ENCODE data around the gene OR1E2.
"Not testable (repeated sequence)": the region's sequence is repeated elsewhere in the genome, so short reads cannot be mapped to it uniquely, and the experiment has no call there.

OR1E2 gene

DNA sequence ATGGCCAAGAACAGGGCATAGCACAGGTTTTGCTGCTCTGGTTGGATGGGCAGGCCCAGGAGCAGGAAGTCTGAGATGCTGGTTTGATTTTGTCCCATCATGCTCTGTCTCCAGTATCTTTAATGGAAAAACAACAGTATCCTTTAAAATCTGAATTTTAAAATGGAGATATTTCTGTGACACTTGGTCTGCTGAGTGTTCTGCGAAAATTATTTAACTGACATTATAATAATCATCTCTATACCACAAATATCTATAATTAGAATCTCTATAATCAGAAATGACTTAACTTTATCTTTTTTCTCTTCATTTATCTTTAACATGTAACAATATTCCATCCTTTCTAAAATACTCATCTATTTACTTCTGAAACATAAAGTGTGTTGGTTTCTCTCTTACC is 35.3 kb downstream of the OR1E2 start, which contains the start of gene OR1E1:
TSS of gene OR1E1 (minus strand) at position 101 of the 400 bp plus-strand sequence. CDS start at position 101, 0 bp downstream.
- H3K4me1 ChIP-seq (ENCODE audit: control insufficient read depth, low read length): no peaks in the 10 kb centered on the region
- H3K27me3 ChIP-seq (ENCODE audit: control insufficient read depth, low read length): peaks cover 8% of the 10 kb centered on the region; the same call in 1 of the 2 replicates
- H3F3A ChIP-seq (ENCODE audit: control insufficient read depth, insufficient read depth): no peaks in the 10 kb centered on the region
- no peaks in the 10 kb centered on the region for H4K20me1 ChIP-seq (ENCODE audit: control insufficient read depth, insufficient read depth, low read depth, low read length)
- H3K4me2 ChIP-seq (ENCODE audit: low read length): no peak within 1 kb of the TSS
- no peak within 1 kb of the TSS for H3K4me3 ChIP-seq (ENCODE audit: low read length)
- no peaks in the 10 kb centered on the region for H3K36me3 ChIP-seq (ENCODE audit: control insufficient read depth, low read length)
- no peaks in the 10 kb centered on the region for H3K9me2 ChIP-seq (replicated peaks; ENCODE audit: control insufficient read depth, low read length)
- H3K79me2 ChIP-seq (ENCODE audit: control insufficient read depth, low read length): no peaks in the 10 kb centered on the region
- no peaks in the 10 kb centered on the region for H3K9me3 ChIP-seq (ENCODE audit: control insufficient read depth, insufficient read depth, low read length)
- H3K27ac ChIP-seq (ENCODE audit: low read depth, low read length): no peak within 1 kb of the TSS
- TF ChIP-seq, protein P1, sequence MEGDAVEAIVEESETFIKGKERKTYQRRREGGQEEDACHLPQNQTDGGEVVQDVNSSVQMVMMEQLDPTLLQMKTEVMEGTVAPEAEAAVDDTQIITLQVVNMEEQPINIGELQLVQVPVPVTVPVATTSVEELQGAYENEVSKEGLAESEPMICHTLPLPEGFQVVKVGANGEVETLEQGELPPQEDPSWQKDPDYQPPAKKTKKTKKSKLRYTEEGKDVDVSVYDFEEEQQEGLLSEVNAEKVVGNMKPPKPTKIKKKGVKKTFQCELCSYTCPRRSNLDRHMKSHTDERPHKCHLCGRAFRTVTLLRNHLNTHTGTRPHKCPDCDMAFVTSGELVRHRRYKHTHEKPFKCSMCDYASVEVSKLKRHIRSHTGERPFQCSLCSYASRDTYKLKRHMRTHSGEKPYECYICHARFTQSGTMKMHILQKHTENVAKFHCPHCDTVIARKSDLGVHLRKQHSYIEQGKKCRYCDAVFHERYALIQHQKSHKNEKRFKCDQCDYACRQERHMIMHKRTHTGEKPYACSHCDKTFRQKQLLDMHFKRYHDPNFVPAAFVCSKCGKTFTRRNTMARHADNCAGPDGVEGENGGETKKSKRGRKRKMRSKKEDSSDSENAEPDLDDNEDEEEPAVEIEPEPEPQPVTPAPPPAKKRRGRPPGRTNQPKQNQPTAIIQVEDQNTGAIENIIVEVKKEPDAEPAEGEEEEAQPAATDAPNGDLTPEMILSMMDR (IDR thresholded peaks at IDR 0.05; ENCODE audit: low read depth, low read length, poor library complexity, severe bottlenecking): no peak
- no peak for TF ChIP-seq EZH2phosphoT487 (IDR thresholded peaks at IDR 0.05; ENCODE audit: borderline replicate concordance, low read length)

DNA sequence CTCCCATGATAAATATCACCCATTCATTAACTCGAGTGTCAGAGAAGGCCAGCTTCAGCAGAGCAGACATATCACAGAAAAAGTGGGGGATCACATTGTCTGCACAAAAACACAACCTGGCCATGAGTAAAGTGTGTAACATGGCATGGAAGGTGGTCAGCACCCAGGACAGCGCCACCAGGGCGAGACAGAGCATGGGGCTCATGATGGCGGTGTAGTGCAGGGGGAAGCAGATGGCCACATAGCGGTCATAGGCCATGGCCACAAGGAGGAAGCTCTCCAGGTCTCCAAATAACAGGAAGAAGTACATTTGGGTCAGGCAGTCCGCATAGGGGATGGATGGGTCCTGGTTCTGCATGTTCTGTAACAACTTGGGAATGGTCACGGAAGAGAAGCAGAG is 35.8 kb downstream of the OR1E2 start:
- H3K36me3 ChIP-seq (ENCODE audit: control insufficient read depth, low read length); H3K79me2 ChIP-seq (ENCODE audit: control insufficient read depth, low read length); H3K27me3 ChIP-seq (ENCODE audit: control insufficient read depth, low read length); H4K20me1 ChIP-seq (ENCODE audit: control insufficient read depth, insufficient read depth, low read depth, low read length); H3F3A ChIP-seq (ENCODE audit: control insufficient read depth, insufficient read depth); H3K9me2 ChIP-seq (replicated peaks; ENCODE audit: control insufficient read depth, low read length); H3K4me3 ChIP-seq (ENCODE audit: low read length); H3K9me3 ChIP-seq (ENCODE audit: control insufficient read depth, insufficient read depth, low read length); H3K4me1 ChIP-seq (ENCODE audit: control insufficient read depth, low read length); H3K27ac ChIP-seq (ENCODE audit: low read depth, low read length); H3K4me2 ChIP-seq (ENCODE audit: low read length): not testable (repeated sequence)

- Histone ChIP-seq H3K27me3 (ENCODE audit: control insufficient read depth, low read length) (no peaks in the 10 kb centered on the region), H3K4me1 (ENCODE audit: control insufficient read depth, low read length) (no peaks in the 10 kb centered on the region), H3K36me3 (ENCODE audit: control insufficient read depth, low read length) (no peaks in the 10 kb centered on the region), H3K79me2 (ENCODE audit: control insufficient read depth, low read length) (no peaks in the 10 kb centered on the region), H3K4me3 (ENCODE audit: low read length) (no peak overlapping the region), H3K9me2 (replicated peaks; ENCODE audit: control insufficient read depth, low read length) (no peaks in the 10 kb centered on the region), H3K9me3 (ENCODE audit: control insufficient read depth, insufficient read depth, low read length) (no peaks in the 10 kb centered on the region), H3F3A (ENCODE audit: control insufficient read depth, insufficient read depth) (no peaks in the 10 kb centered on the region), H3K4me2 (ENCODE audit: low read length) (no peak overlapping the region), H4K20me1 (ENCODE audit: control insufficient read depth, insufficient read depth, low read depth, low read length) (no peaks in the 10 kb centered on the region), H3K27ac (ENCODE audit: low read depth, low read length) (no peak overlapping the region)
- no peak for TF ChIP-seq EZH2phosphoT487 (IDR thresholded peaks at IDR 0.05; ENCODE audit: borderline replicate concordance, low read length)
- TF ChIP-seq, protein P1 (IDR thresholded peaks at IDR 0.05; ENCODE audit: low read depth, low read length, poor library complexity, severe bottlenecking): no peak
These were observed 43.9 kb downstream of the OR1E2 start for GRCh38 chr17:3389791-3390190.

DNA sequence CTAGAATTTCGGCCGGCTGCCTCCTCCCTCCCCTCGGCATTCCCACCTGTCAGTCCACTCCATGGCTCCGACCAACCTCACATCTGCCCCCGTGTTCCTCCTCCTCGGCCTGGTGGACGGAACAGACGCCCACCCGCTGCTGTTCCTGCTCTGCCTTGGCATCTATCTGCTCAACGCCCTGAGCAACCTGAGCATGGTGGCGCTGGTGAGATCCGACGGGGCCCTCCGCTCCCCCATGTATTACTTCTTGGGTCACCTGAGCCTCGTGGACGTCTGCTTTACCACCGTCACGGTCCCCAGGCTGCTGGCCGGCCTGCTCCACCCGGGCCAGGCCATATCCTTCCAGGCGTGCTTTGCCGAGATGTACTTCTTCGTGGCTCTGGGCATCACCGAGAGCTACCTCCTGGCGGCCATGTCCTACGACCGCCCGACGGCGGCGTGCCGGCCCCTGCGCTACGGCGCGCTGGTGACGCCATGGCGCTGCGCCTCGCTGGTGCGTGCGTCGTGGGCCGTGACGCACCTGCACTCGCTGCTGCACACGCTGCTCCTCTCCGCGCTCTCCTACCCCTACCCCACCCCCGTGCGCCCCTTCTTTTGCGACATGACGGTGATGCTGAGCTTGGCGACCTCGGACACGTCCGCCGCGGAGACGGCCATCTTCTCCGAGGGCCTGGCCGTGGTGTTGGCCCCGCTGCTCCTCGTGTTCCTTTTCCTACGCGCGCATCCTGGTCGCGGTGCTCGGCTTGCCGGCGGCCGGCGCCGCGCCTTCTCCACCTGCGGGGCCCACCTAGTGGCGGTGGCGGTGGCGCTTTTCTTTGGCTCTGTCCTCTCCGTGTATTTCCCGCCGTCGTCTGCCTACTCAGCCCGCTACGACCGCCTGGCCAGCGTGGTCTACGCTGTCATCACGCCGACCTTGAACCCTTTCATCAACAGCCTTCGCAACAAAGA is 47.5 kb downstream of the OR1E2 start, which contains the start of gene OR3A2:
TSS of gene OR3A2 (minus strand) at position 440 of the 948 bp plus-strand sequence.
- no peaks in the 10 kb centered on the region for H3K9me2 ChIP-seq (replicated peaks; ENCODE audit: control insufficient read depth, low read length)
- no peak within 1 kb of the TSS for H3K27ac ChIP-seq (ENCODE audit: low read depth, low read length)
- H3F3A ChIP-seq (ENCODE audit: control insufficient read depth, insufficient read depth): no peaks in the 10 kb centered on the region
- no peaks in the 10 kb centered on the region for H3K36me3 ChIP-seq (ENCODE audit: control insufficient read depth, low read length)
- no peak for TF ChIP-seq EZH2phosphoT487 (IDR thresholded peaks at IDR 0.05; ENCODE audit: borderline replicate concordance, low read length)
- TF ChIP-seq, protein P1 (IDR thresholded peaks at IDR 0.05; ENCODE audit: low read depth, low read length, poor library complexity, severe bottlenecking): no peak
- H3K27me3 ChIP-seq (ENCODE audit: control insufficient read depth, low read length): no peaks in the 10 kb centered on the region
- no peak within 1 kb of the TSS for H3K4me2 ChIP-seq (ENCODE audit: low read length)
- H4K20me1 ChIP-seq (ENCODE audit: control insufficient read depth, insufficient read depth, low read depth, low read length): no peaks in the 10 kb centered on the region
- no peak within 1 kb of the TSS for H3K4me3 ChIP-seq (ENCODE audit: low read length)
- no peaks in the 10 kb centered on the region for H3K9me3 ChIP-seq (ENCODE audit: control insufficient read depth, insufficient read depth, low read length)
- H3K4me1 ChIP-seq (ENCODE audit: control insufficient read depth, low read length): no peaks in the 10 kb centered on the region
- H3K79me2 ChIP-seq (ENCODE audit: control insufficient read depth, low read length): no peaks in the 10 kb centered on the region
